Activated gamma-delta T cell treated with Interleukin-2 at 50 U/mL for 16 hours (primary cell): ENCODE measurements around the gene HCFC1R1.
"Not testable (repeated sequence)": the region's sequence is repeated elsewhere in the genome, so short reads cannot be mapped to it uniquely, and the experiment has no call there.

Source experiments
- DNase-seq: peaks from one replicate; pipeline ENCODE4 v3.0.0-alpha.2; 2020

The HCFC1R1 gene

GRCh38 chr16:3056336-3057180 lies 32.8 kb upstream of the HCFC1R1 start:
- DNase-seq, result no peak

GRCh38 chr16:3055734-3056115 lies 32.0 kb upstream of the HCFC1R1 start:
- not testable (repeated sequence) for DNase-seq

GRCh38 chr16:3054965-3055733 lies 31.4 kb upstream of the HCFC1R1 start:
- no peak for DNase-seq

- not testable (repeated sequence) for DNase-seq
Observed at GRCh38 chr16:3053330-3053710, 29.6 kb upstream of the HCFC1R1 start.

GRCh38 chr16:3052571-3053329 lies 29.0 kb upstream of the HCFC1R1 start:
- not testable (repeated sequence) for DNase-seq

- DNase-seq, result no peak
Observed at GRCh38 chr16:3051494-3051893, 27.8 kb upstream of the HCFC1R1 start.

- DNase-seq, result no peak
Observed at GRCh38 chr16:3051009-3051408, 27.3 kb upstream of the HCFC1R1 start.

- no peak for DNase-seq
Observed at GRCh38 chr16:3050487-3050886, 26.7 kb upstream of the HCFC1R1 start.

- no peak for DNase-seq
Observed at GRCh38 chr16:3049921-3050481, 26.3 kb upstream of the HCFC1R1 start.

GRCh38 chr16:3047387-3047720 lies 23.6 kb upstream of the HCFC1R1 start:
- DNase-seq, result no peak

GRCh38 chr16:3046641-3047386 lies 23.1 kb upstream of the HCFC1R1 start:
- DNase-seq, result no peak

- DNase-seq, result no peak
Observed at GRCh38 chr16:3045758-3046640, 22.3 kb upstream of the HCFC1R1 start, which contains the start of gene MMP25. TSS of gene MMP25 (plus strand) at chr16:3046561. CDS start at chr16:3046918, 357 bp downstream.

- DNase-seq, result no peak
Observed at GRCh38 chr16:3044708-3045107, 21.0 kb upstream of the HCFC1R1 start.

- no peak for DNase-seq
Observed at GRCh38 chr16:3042376-3042775, 18.6 kb upstream of the HCFC1R1 start.

GRCh38 chr16:3038896-3039295 lies 15.2 kb upstream of the HCFC1R1 start:
- DNase-seq, result no peak

GRCh38 chr16:3038256-3038655 lies 14.5 kb upstream of the HCFC1R1 start:
- no peak for DNase-seq

- DNase-seq, result no peak
Observed at GRCh38 chr16:3036726-3037315, 13.1 kb upstream of the HCFC1R1 start, which contains the start of gene BICDL2. TSS of gene BICDL2 (minus strand) at chr16:3036944. CDS start at chr16:3035496, 1,448 bp downstream.

- no peak for DNase-seq
Observed at GRCh38 chr16:3035972-3036725, 12.4 kb upstream of the HCFC1R1 start.

- no peak for DNase-seq
Observed at GRCh38 chr16:3035289-3035971, 11.7 kb upstream of the HCFC1R1 start.
